GM23338 (cell line): Measurements from ENCODE around the gene EDN2.

Source experiments
- CREB1 ChIP-seq: fragments of 250-450 bp; sonication (Bioruptor Pico); IDR thresholded peaks from 2 replicates; pipeline ENCODE4 v1.5.0; 2020; ENCODE audit warnings: low read depth, mild to moderate bottlenecking, moderate library complexity
- CTCF ChIP-seq, 2 experiments: fragments of 200-600 bp in 1 of 2; sonication (generic) in 1 of 2; conservative IDR thresholded peaks; 2 replicates each; pipeline versions ENCODE4 v1.5.1 to v1.6.1; 2016 to 2017; ENCODE audit warnings: antibody characterized with exemption in 2 of 2, low read depth in 2 of 2, mild to moderate bottlenecking in 2 of 2, moderate library complexity in 1 of 2
- ETS1 ChIP-seq: IDR thresholded peaks from 2 replicates; pipeline ENCODE4 v1.6.1; 2016; ENCODE audit warnings: antibody characterized with exemption
- EZH2 ChIP-seq: fragments of 200-600 bp; sonication (generic); IDR thresholded peaks from one replicate; pipeline ENCODE4 v1.8.0; 2017; ENCODE audit warnings: antibody characterized with exemption, mild to moderate bottlenecking, low read depth; ENCODE audit not compliant: unreplicated experiment
- EZH2phosphoT487 ChIP-seq: fragments of 200-600 bp; sonication (generic); IDR thresholded peaks from one replicate; pipeline ENCODE4 v1.8.1; 2018; ENCODE audit warnings: antibody characterized with exemption; ENCODE audit not compliant: unreplicated experiment
- JUNB ChIP-seq: IDR thresholded peaks from one replicate; pipeline ENCODE4 v1.6.1; 2016; ENCODE audit warnings: antibody characterized with exemption; ENCODE audit not compliant: unreplicated experiment
- POLR2AphosphoS5 ChIP-seq: IDR thresholded peaks from 2 replicates; pipeline ENCODE4 v1.6.1; 2016; ENCODE audit warnings: antibody characterized with exemption, low read depth
- REST ChIP-seq: IDR thresholded peaks from one replicate; pipeline ENCODE4 v1.6.1; 2018; ENCODE audit warnings: antibody characterized with exemption; ENCODE audit not compliant: unreplicated experiment
- ZNF114 ChIP-seq: fragments of 250-450 bp; sonication (Bioruptor Pico); IDR thresholded peaks from 2 replicates; pipeline ENCODE4 v1.5.0; 2020; ENCODE audit warnings: mild to moderate bottlenecking, moderate library complexity
- ZNF331 ChIP-seq: fragments of 250-450 bp; sonication (Bioruptor Pico); IDR thresholded peaks from 2 replicates; pipeline ENCODE4 v1.5.0; 2020; ENCODE audit warnings: low read depth, mild to moderate bottlenecking, moderate library complexity
- ZNF462 ChIP-seq: fragments of 250-450 bp; sonication (Bioruptor Pico); IDR thresholded peaks from 2 replicates; pipeline ENCODE4 v1.5.0; 2020; ENCODE audit warnings: mild to moderate bottlenecking, moderate library complexity

- no peak for TF ChIP-seq CTCF (conservative IDR thresholded peaks at IDR 0.05; ENCODE audit: low read depth in 2 of 2)
- no peak for TF ChIP-seq REST
- no peak for TF ChIP-seq POLR2AphosphoS5
- no peak for TF ChIP-seq JUNB
- TF ChIP-seq CREB1, result no peak
- no peak for TF ChIP-seq EZH2
- TF ChIP-seq EZH2phosphoT487, result no peak
- TF ChIP-seq ZNF114 (CRISPR knock-in tag), result no peak
- no peak for TF ChIP-seq ZNF462 (CRISPR knock-in tag)
- no peak for TF ChIP-seq ZNF331 (CRISPR knock-in tag)
- no peak for TF ChIP-seq ETS1
These were observed 1.3 kb downstream of the EDN2 start for GRCh38 chr1:41483001-41483850.
